G401 (cell line): ENCODE measurements around the gene TMEM14B. TPM values are rescaled to one million over a fixed set of nuclear protein-coding genes. Genes with fewer than 3 reads are reported as not detected.
"Not testable (repeated sequence)": the region's sequence is repeated elsewhere in the genome, so short reads cannot be mapped to it uniquely, and the experiment has no call there.

Source experiments
- DNase-seq: peaks from one replicate; pipeline ENCODE4 v3.0.0-alpha.2; 2015; ENCODE audit warnings: low spot score
- in situ Hi-C: cut with HindIII; loops from 2 replicates; pipeline ENCODE4 v1.10.0; 2016; ENCODE audit warnings: low sequenced_read_pairs, mixed read lengths
- total RNA-seq: library from RNA; depleted of rRNA; stranded (reverse); fragments of >200 nt; shearing (Covaris generic); gene quantifications from 2 replicates; pipeline ENCODE4 v1.2.3, GENCODE V29; 2014; rRNA removed

TMEM14B gene
- 138 and 150 TPM in 2 replicates for total RNA-seq

DNA sequence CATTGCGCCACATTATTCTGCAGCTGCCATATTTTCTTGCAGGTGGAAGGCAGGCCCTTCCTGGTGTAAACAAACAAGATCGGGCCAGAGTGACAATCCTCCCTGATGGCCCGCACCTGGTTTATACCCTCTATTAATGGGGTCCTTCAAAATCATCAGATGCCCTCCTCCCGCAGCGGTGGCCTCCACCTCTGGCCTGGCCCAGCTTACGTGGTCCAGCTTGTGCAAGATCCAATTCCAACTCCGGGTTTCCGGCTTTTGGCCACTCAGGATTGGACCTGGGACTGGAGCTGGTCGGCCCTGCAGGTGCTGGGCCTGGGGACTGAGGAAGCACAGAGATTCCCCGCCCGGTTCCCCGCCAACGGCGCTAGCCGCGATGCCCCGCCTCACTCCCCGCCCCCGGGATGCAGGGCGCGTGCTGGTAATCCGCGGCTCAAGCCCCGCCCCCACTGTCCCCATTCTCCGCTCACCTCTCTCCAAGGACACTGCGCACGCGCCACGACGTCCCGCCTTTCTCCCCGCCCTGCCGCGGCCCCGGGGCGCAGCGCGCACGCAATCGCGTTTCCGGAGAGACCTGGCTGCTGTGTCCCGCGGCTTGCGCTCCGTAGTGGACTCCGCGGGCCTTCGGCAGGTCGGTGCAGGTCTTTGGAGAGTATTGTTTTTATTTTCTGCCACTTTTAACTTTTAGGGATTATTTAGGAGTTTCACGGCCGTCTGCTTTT, at the start of gene TMEM14B:
Gene TMEM14B (plus strand): TSS at position 555 of the 722 bp plus-strand sequence. CDS start 1,441 bp downstream, outside the sequence.
- DNase-seq: peak; percentile 99
- in situ Hi-C loops: no loop called here

DNA sequence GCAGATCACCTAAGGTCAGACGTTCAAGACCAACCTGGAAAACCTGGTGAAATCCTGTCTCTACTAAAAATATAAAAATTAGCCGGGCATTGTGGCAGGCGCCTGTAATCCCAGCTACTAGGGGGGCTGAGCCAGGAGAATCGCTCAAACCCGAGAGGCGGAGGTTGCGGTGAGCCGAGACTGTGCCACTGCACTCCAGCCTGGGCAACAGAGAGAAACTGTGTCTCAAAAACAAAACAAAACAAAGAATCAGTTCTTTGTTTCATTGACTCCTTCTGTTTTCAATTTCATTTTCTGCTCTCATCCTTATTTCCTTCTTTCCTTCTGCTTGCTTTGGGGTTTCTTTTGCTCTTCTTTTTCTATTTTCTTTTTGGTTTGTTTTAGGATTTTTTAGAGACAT, 33.6 kb upstream of the TMEM14B start:
- no peak for DNase-seq
- in situ Hi-C loops: no loop called here

DNA sequence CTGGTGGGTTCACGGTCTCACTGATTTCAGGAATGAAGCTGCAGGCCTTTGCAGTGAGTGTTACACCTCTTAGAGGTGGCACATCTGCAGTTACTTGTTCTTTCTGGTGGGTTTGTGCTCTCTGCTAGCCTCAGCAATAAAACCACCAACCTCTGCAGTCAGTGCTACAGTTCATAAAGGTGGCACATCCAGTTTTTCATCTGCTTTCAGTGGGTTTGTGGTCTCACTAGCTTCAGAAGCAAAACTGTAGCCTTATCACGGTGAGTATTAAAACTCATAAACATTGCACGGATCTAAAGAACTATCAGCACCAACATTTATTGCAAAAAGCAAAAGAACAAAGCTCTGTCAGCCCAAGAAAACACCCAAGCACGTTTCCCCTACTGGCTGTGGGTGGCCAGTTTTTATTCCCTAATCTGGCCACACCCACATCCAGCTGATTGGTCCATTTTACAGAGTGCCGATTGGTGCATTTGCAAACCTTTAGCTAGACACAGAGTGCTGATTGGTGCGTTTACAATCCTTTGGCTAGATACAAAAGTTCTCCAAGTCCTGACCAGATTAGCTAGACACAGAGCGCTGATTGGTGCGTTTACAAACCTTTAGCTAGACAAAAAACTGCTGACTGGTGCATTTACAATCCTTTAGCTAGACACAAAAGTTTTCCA, 28.2 kb upstream of the TMEM14B start:
- in situ Hi-C loops: no loop called here
- no peak for DNase-seq

DNA sequence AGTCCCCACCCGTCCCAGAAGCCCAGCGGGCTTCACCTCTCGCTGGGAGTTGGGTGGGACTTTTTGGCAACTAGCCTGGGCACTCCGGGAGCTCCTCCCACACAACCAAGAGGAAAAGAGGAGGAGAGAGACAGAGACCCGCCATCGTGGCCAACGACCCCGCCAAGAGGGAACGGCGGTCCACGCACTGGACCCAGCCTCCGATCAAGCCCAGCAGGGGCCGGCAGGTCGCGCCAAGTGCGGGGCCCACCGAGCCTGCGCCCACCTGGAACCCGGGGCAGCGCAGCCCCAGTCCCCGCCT, 27.7 kb upstream of the TMEM14B start:
- in situ Hi-C loops: no loop called here
- no peak for DNase-seq

DNA sequence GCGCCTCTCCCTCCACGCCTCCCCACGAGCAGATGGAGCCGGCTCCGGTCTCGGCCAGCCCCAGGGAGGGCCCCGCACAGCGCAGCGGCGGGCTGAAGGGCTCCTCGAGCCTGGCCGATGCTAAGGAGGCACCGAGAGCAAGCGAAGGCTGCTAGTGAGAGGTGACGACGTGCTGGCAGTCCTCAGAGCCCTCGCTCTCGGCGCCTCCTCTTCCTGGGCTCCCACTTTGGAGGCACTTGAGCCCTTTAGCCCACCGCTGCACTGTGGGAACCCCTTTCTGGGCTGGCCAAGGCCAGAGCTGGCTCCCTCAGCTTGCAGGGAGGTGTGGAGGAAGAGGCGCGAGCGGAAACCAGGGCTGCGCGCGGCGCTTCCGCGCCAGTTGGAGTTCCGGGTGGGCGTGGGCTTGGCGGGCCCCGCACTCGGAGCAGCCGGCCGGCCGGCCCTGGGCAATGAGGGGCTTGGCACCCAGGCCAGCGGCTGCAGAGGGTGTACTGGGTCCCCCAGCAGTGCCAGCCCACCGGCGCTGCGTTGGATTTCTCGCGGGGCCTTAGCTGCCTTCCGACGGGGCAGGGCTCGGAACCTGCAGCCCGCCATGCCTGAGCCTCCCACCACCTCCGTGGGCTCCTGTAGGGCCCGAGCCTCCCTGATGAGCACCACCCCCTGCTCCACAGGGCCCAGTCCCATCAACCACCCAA, 27.2 kb upstream of the TMEM14B start:
- in situ Hi-C loops: no loop called here

DNA sequence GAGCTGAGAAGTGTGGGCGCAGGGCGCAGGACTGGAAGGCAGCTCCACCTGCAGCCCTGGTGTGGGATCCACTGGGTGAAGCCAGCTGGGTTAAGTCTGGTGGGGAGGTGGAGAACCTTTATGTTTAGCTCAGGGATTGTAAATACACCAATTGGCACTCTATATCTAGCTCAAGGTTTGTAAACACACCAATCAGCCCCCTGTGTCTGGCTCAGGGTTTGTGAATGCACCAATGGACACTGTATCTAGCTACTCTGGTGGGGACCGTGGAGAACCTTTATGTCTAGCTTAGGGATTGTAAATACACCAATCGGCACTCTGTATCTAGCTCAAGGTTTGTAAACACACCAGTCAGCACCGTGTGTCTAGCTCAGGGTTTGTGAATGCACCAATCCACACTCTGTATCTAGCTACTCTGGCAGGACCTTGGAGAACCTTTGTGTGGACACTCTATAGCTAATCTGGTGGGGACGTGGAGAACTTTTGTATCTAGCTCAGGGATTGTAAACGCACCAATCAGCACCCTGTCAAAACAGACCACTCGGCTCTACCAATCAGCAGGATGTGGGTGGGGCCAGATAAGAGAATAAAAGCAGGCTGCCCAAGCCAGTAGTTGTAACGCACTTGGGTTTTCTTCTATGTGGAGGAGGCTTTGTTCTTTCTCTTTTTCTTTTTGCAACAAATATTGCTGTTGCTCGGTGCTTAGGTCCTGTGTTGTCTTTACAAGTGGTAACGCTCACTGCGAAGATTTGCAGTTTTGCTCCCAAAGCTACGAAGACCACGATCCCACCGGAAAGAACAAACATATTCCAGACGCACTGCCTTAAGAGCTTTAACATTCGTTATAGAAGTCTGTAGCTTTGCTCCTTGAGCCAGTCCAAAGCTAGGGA, 26.4 kb upstream of the TMEM14B start:
- DNase-seq, in situ Hi-C loops: not testable (repeated sequence)

More for the DNA sequence above, 27.2 kb upstream of the TMEM14B start:
- DNase-seq: no peak

DNA sequence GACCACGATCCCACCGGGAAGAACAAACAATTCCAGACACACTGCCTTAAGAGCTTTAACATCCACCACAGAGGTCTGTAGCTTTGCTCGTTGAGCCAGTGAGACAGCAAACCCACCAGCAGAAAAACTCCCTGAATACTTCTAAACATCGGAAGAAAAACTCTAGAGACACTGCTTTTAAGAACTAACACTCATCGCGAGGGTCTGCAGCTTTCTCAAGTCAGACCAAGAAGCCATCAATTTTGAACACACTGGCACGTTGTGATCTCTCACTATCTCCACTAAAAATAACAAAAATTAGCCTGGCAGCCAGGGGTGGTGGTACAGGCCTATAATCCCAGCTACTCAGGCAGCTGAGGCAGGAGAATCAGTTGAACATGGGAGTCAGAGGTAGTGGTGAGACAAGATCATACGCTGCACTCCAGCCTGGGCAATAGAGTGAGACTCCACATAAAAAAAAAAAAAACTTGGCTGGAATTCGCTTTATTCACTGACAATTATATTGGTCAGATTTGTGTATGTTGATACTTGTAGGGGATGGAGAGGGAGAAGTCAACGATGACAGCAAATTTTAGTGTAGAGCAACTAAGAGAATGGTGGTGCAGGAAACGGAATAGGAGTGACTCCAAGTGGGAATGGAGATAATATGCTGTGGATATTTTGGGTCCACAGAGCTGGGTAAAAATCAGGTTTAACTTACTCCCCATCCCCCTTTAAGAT, 25.6 kb upstream of the TMEM14B start:
- DNase-seq: no peak
- in situ Hi-C loops: no loop called here

DNA sequence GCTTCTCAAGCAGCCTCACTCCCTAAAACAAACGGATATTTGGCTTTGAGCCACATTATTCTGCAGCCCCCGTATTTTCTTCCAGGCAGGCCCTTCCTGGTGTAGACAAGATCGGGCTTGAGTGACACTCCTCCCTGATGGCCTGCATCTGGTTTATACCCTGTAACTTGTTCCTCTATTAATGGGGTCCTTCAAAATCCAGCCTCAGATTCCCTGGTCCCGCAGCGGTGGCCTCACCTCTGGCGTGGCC, 25.1 kb upstream of the TMEM14B start:
- no peak for DNase-seq
- in situ Hi-C loops: no loop called here

DNA sequence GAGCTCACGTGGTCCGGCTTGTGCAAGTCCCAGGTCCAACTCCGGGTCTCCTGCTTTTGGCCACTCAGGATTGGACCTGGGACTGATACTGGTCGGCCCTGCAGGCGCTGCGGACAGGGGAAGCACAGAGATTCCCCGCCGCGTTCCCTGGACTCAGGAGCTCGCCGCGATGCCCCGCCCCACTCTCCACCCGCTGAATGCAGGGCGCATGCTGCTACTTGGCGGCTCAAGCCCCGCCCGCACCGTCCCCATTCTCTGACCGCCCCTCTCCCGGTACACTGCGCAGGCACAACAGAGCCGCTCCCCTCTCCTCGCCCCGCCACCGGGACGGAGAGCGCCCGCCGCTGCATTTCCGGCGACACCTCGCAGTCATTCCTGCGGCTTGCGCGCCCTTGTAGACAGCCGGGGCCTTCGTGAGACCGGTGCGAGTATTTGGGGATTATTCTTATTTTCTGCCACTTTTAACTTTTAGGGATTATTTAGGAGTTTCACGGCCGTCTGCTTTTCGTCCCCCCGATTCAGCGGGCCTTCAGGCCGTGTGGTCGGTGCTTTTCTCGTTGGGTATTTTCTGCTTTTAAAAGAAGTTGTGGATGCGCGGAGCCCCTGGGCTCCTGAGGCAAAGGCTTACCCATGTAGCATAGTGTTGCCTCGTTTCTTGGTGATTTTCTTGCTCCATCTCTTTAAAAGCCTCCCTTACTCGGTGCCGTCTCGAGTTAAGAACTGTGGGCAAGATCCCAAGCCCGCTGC, 24.6 kb upstream of the TMEM14B start, which contains the start of gene TMEM14C:
Gene TMEM14C (plus strand): TSS at position 251 of the 747 bp plus-strand sequence. CDS start 1,544 bp downstream, outside the sequence.
- peak; percentile 99 for DNase-seq
- in situ Hi-C loops: no loop called here

DNA sequence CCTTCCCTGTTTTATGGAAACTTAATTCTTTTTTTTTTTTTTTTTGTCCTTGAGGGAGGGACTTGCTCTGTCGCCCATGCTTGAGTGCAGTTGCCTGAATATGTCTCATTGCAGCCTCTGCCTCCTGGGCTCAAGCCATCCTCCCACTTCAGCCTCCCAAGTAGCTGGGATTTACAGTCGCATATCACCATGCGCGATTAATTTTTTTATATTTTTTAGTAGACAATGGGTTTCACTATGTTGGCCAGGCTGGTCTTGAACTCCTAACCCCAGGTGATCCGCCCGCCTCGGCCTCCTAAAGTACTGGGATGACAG, 24.1 kb upstream of the TMEM14B start:
- DNase-seq: no peak
- in situ Hi-C loops: no loop called here

DNA sequence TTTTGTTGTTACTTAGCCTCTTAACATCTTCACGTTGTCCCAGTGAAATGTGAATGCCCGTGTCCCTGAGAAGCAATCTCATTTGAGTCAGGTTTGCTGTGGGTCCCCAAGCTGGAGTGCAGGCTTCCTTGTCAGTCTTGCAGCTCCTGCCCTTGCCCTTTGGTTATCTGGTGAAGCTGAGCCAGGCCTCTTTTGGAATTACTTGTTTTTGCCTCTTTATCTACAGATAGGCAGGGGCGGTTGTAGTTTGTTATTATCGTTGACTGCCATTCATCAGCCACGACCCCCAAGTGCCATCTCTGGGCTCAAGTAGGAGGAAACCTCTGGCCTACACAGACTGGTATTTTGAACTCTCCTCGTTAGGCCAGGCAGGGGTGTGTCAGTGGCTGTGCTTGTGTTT, 22.6 kb upstream of the TMEM14B start:
- in situ Hi-C loops: no loop called here

DNA sequence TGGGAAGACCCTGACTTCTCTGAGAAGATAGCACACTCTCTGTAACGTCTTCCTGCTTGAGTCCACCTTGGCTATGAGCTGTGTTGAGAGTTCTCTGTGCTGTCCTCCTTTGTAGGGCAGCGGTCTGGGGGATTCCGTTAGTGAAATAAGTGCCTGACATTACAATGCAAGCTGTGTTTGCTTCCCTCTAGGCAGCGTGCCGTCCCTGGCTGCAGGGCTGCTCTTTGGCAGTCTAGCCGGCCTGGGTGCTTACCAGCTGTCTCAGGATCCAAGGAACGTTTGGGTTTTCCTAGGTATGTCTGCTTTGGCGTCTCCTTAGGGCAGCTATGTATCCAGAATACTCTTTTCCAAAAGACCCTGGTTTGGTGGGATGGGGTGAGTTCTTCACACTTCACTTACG, 21.9 kb upstream of the TMEM14B start:
- in situ Hi-C loops: no loop called here
- DNase-seq: peak; percentile 37

More for the DNA sequence above, 22.6 kb upstream of the TMEM14B start:
- no peak for DNase-seq

DNA sequence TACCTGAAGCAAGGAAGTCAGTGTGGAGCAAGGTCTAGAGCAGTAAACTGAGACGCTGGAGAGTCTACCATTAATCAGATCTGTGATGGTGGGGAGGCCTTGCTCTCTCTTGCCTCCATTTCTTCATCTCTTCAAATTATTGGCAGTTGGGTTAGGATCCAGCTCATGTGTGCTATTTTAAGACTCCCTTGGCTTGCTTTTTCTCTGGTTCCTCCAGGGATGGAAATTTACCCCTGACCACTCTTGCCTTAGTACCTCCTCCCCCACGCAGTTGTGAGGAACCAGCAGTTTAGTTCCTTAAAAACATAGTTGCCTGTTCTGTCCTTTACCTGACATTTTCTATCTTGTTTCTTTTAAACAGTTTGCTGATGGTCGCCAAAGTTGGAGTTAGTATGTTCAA, 17.4 kb upstream of the TMEM14B start:
- in situ Hi-C loops: no loop called here
- no peak for DNase-seq

DNA sequence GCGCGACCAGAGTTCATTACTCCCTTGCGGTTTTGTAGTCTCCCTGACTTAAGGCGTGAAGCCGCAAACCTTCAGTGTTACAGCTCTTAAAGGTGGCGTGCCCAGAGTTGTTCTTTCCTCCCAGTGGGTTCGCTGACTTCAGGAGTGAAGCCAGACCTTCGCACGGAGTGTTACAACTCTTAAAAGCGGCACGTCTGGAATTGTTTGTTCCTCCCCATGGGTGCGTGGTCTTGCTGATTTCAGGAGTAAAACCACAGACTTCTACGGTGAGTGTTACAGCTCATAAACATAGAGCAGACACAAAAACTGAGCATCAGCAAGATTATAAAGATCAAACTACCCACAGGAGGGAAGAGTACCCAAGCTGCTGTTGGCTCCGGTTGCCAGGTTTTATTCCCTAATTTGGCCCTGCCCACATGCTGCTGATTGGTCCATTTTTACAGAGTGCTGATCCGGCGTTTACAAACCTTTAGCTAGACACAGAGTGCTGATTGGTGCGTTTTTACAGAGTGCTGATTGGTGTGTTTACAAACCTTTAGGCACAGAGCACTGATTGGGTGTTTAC, 14.4 kb upstream of the TMEM14B start:
- DNase-seq: no peak
- in situ Hi-C loops: no loop called here

DNA sequence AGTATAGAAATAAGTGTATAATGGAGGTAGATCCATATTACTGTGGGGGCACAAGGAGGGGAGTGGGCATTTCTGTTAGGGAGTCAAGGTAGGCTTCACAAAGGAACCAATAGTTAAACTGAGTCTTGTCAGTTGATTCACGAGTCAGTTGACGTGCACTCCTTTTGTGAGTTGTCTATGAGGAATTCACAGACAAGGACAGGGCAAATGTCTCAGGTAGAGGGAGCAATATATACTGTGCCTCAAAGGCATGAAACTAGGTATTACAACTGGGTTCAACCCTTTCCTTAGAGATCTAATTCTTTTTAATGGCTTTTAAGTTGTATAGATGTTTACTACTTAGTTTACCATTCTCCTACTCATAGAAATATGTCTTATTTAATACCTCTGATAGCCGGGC, 13.7 kb upstream of the TMEM14B start:
- in situ Hi-C loops: no loop called here
- DNase-seq: no peak

DNA sequence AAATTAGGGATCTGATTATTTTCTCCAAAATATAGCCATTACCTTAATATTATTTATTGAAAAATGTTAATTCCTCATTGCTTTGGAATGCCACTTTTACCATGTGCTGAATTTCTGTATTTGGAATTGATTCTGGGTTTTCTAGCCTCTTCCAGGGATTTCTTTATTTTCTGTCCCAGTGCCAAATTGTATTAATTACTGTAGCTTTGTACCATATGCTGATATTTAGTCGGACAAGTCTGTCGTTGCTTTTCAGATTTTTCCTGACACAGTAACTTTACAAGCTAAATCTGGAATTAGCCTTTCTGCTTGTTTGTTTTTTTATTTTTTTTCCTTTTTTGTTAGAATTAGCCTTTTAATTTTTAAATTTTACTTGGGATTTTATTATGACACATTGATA, 10.9 kb upstream of the TMEM14B start:
- DNase-seq: peak; percentile 55

DNA sequence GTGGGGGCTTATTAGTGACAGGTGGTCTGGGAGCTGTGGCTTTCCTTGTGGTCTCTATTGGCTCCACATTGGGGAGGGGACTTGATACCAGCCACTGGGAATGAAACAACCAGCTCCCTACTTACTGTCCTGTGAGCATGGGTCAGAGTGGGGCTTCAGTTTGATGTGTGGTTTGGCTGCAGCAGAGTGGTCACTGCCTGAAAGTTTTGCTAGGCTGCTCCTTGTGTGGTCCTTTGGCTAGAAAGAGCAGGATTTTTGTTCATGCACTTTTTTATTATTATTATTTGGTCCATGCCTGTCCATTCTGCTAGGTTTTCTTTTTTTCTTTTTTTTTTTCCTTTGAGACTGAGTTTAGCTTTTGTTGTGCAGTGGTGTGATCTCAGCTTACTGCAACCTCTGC, 7.5 kb upstream of the TMEM14B start:
- in situ Hi-C loops: no loop called here

More for the DNA sequence above, 10.9 kb upstream of the TMEM14B start:
- in situ Hi-C loops: no loop called here

DNA sequence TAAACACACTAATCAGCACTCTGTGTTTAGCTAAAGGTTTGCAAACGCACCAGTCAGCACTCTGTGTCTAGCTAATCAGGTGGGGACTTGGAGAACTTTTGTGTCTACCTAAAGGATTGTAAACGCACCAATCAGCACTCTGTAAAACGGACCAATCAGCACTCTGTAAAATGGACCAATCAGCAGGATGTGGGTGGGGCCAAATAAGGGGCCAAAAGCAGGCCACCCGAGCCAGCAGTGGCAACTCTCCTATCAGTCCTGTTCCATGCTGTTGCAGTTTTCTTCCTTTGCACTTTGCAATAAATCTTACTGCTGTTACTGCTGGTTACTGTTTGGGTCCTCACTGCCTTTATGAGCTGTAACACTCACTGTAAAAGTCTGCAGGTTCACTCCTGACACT, 6.0 kb upstream of the TMEM14B start:
- DNase-seq, in situ Hi-C loops: not testable (repeated sequence)

More for the DNA sequence above, 7.5 kb upstream of the TMEM14B start:
- DNase-seq: no peak
